ENCODE results near the gene RAET1E. TPM values are rescaled to one million over a fixed set of nuclear protein-coding genes. Genes with fewer than 3 reads are reported as not detected.
"Not testable (repeated sequence)": the region's sequence is repeated elsewhere in the genome, so short reads cannot be mapped to it uniquely, and the experiment has no call there.

RAET1E gene
- total RNA-seq, 2 donors from 2014 or later: 0.21 TPM; not detected in 1

DNA sequence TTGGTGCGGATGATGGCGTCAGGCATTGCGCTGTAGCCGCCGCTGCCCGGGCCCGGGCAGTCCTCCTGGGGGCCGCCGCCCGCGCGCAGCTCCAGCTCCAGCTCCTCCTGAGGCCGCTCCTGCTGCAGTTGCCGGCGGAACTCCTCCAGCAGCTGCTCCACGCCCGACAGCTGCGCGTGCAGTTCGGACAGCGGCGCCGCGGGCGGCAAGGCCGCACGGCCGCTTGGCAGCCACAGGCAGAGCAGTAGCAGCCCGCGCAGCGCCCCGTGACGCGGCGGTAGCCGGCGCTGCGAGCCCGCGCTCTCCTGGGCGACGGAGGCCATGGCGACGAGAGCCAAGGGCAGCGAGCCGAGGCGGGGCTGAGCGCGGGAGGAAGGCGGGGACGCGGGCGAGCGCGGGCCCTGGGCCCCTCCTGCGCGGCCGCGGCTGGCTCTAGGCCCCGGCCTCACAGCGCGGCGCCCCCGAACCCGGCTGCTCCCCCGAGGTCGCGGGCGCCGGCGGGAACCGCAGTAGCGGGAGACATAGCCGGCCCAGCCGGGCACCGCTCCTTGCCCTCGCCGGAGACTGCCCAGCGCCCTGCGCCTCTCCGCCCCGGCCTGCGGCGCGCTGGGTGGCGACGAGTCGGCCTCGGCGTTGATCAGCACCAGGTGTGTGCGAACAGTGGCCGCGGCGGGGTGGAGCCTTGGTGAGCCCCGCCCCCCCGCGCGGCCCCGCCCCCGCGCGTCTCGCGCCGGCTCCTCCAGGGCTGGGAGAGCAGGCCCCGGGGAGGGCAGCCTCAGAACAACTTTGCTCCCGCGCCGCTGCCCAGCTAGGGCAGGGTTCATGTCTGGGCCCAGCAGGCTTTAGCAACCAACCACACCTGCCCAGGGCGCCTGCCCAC lies 34.0 kb downstream of the RAET1E start, which contains the start of gene LRP11:
TSS of gene LRP11 (minus strand) at position 662 of the 880 bp plus-strand sequence. CDS start at position 323, 339 bp downstream.
- TF ChIP-seq, protein P1, sequence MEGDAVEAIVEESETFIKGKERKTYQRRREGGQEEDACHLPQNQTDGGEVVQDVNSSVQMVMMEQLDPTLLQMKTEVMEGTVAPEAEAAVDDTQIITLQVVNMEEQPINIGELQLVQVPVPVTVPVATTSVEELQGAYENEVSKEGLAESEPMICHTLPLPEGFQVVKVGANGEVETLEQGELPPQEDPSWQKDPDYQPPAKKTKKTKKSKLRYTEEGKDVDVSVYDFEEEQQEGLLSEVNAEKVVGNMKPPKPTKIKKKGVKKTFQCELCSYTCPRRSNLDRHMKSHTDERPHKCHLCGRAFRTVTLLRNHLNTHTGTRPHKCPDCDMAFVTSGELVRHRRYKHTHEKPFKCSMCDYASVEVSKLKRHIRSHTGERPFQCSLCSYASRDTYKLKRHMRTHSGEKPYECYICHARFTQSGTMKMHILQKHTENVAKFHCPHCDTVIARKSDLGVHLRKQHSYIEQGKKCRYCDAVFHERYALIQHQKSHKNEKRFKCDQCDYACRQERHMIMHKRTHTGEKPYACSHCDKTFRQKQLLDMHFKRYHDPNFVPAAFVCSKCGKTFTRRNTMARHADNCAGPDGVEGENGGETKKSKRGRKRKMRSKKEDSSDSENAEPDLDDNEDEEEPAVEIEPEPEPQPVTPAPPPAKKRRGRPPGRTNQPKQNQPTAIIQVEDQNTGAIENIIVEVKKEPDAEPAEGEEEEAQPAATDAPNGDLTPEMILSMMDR (IDR thresholded peaks at IDR 0.05): no peak
- Histone ChIP-seq H3K27me3 (no peaks in the 10 kb centered on the region), H3K9ac (ENCODE audit: low read depth in 2 of 2, low read length in 2 of 2) (peak within 1 kb of the TSS; percentile 60 to 74), H3K4me1 (no peaks in the 10 kb centered on the region), H3K36me3 (no peaks in the 10 kb centered on the region), H3K9me3 (no peaks in the 10 kb centered on the region), H3K4me3 (peak within 1 kb of the TSS; percentile 64), H3K27ac (peak within 1 kb of the TSS; percentile 92)
- intact Hi-C loops (cut with DNase I): loop anchor here (2.0 kb wide), 1 partner anchor 29 kb away; no protein-coding TSS in a partner anchor
- DNase-seq: peak; percentile 92

DNA sequence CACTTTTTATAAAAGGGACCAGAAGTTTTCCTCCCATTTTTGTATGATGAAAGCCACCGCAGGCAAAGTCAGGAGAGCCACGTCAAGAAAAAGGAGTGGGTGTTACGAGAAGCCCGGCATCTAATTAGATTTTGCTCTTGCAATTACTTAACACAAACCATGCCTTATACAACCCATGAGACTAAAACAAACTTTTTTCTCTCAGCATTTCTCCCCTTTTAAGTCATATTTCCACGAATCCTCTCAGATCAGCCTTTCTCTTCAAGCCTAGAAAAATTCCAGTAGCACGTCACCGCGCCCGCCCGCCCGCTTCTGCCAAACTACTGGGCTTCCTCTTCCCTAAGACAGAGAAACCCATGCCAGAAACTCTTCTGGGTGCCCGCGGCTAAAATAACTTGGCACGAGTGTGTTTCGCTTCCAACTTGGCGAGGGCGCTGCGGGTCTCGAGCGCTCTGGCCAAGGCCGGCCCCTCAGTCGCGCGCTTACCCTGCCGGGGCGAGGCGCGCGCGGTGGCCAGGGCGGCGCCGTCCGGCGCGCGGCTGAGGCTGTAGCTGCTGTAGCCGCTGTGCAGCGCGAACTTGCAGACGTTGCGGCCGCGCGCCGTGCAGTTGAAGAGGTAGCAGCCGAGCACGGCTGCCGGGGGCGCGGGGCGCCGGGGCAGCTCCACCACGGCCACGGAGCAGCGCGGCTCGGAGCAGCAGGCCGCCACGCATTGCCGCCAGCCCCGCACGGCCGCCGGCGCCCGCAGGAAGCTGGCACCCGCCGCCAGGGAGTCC lies 34.8 kb downstream of the RAET1E start:
- TF ChIP-seq, protein P1 (IDR thresholded peaks at IDR 0.05): no peak
- Histone ChIP-seq H3K27ac (peak overlapping the region; percentile 92), H3K9me3 (no peaks in the 10 kb centered on the region), H3K4me3 (peak overlapping the region; percentile 64), H3K27me3 (no peaks in the 10 kb centered on the region), H3K4me1 (no peaks in the 10 kb centered on the region), H3K9ac (ENCODE audit: low read depth in 2 of 2, low read length in 2 of 2) (peak overlapping the region; percentile 56 to 74), H3K36me3 (no peaks in the 10 kb centered on the region)
- peak; percentile 61 for DNase-seq
- intact Hi-C loops (cut with DNase I): no loop called here

DNA sequence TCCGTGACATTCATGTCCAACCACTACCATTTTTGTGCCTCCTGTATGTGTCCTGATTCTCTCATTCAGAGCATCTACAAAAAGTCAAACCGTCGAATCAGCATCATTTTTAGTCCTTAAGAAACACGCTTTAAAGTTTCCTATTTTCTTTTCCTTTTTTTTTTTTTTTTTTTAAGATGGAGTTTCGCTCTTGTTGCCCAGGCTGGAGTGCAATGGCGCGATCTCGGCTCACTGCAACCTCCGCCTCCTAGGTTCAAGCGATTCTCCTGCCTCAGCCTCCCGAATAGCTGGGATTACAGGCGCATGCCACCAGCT lies 35.5 kb downstream of the RAET1E start:
- intact Hi-C loops (cut with DNase I); H3K9me3 ChIP-seq; H3K36me3 ChIP-seq; DNase-seq; H3K4me1 ChIP-seq; H3K27me3 ChIP-seq; H3K9ac ChIP-seq (ENCODE audit: low read depth in 2 of 2, low read length in 2 of 2): not testable (repeated sequence)
- Histone ChIP-seq H3K27ac (peak overlapping the region; percentile 92), H3K4me3 (peak overlapping the region; percentile 64)

DNA sequence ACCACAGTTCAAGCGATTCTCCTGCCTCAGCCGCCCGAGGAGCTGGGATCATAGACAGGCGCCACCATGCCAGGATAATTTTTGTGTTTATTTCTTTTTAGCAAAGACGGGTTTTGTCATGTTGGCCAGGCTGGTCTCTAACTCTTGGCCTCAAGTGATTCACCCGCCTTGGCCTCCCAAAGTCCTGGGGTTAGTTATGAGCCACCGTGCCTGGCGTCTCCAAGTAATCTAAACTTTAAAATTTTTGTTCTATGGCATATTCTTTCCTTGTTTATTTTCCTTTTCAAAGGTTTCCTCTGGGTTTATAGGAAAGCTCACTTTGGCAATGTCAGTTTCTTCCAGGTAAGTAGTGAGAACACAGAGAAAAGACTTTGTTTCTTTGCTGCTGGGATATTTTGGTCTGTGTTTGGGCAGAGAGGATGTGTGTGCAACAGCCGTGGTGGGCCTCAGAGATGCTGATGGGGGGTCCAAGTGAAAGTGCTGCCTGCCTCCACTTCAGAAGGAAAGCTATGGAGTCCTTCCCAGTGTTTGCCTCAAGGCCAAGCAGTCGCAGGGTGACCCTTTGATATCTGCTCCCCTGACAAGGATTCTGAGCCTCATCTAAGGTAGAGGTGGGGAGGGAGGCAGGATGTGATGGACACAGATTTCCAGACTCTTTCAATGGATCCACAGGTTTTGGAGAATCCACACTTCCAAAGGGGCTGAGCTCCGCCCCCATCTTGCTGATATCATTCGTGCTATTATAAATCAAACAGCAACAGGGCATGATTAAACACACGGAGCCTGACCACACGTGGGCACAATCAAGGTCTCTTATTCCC lies 36.1 kb downstream of the RAET1E start:
- no peak overlapping the region for H3K27ac ChIP-seq
- TF ChIP-seq, protein P1 (IDR thresholded peaks at IDR 0.05): no peak
- no peaks in the 10 kb centered on the region for H3K4me1 ChIP-seq
- no peaks in the 10 kb centered on the region for H3K9me3 ChIP-seq
- H3K9ac ChIP-seq (ENCODE audit: low read depth in 2 of 2, low read length in 2 of 2): no peak overlapping the region
- intact Hi-C loops (cut with DNase I): no loop called here
- no peak overlapping the region for H3K4me3 ChIP-seq
- H3K36me3 ChIP-seq: no peaks in the 10 kb centered on the region
- DNase-seq: peak; percentile 18
- no peaks in the 10 kb centered on the region for H3K27me3 ChIP-seq

DNA sequence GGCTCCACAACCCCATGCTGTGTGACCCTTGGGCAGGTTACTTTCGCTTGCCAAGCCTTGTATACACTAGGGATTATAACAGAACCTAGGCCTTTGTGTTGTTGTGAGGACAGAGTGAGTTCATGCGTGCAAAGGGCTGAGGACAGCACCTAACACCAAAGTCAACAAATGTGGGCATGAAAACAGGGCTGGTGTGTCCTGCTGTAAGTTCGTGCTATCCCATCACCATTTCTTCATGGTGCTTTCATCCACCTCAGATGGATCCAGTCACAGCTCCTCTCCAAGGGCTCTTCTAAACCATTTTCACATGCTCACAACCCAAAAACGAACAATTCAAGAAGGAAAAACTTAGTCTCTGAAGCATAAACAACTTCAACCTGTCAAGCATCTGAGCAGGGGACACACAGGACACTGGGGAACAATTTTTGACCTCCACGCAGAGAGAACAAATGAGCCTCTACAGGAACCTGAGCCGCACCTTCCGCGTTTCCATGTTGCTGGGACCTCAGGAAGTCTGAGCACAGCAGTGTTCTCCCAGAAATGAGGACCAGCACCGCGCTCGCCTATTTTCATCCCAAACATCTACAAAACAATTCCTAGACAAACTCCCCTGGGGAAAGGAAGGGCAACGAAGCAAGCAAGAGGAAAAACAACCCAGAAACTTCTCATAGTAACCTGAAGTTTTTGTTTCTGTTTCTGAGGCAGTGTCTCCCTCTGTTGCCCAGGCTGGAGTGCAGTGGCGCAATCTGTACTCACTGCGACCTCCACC lies 36.9 kb downstream of the RAET1E start:
- Histone ChIP-seq H3K27me3 (no peaks in the 10 kb centered on the region), H3K9me3 (no peaks in the 10 kb centered on the region), H3K4me3 (no peak overlapping the region), H3K36me3 (no peaks in the 10 kb centered on the region), H3K9ac (ENCODE audit: low read depth in 2 of 2, low read length in 2 of 2) (no peak overlapping the region), H3K4me1 (peaks cover 5% of the 10 kb centered on the region), H3K27ac (no peak overlapping the region)
- TF ChIP-seq, protein P1 (IDR thresholded peaks at IDR 0.05): no peak
- DNase-seq: no peak
- intact Hi-C loops (cut with DNase I): no loop called here
